ENCODE measurements around the gene PIMREG.

Gene PIMREG

GRCh38 chr17:6408276-6408675 lies 36.0 kb upstream of the PIMREG start:
- H3K79me2 ChIP-seq (ENCODE audit: insufficient read depth, low read length): no peaks in the 10 kb centered on the region
- H3K9me2 ChIP-seq (replicated peaks; ENCODE audit: insufficient read depth, low read length): no peaks in the 10 kb centered on the region
- H3K4me3 ChIP-seq (ENCODE audit: insufficient read depth, low read length, poor library complexity, severe bottlenecking): no peak overlapping the region
- H3K27ac ChIP-seq (ENCODE audit: low read depth, low read length): no peak overlapping the region
- no peaks in the 10 kb centered on the region for H3K9me3 ChIP-seq (ENCODE audit: insufficient read depth, low read length)
- TF ChIP-seq CTCF (IDR thresholded peaks at IDR 0.05; ENCODE audit: insufficient read depth, low read length, poor library complexity, severe bottlenecking) (no peak), EZH2phosphoT487 (conservative IDR thresholded peaks at IDR 0.05; ENCODE audit: low read length) (no peak)
- H3K27me3 ChIP-seq (ENCODE audit: low read length): no peaks in the 10 kb centered on the region
- no peaks in the 10 kb centered on the region for H3F3A ChIP-seq (ENCODE audit: insufficient read depth)
- no peaks in the 10 kb centered on the region for H4K20me1 ChIP-seq (ENCODE audit: low read depth, low read length)
- no peak overlapping the region for H3K4me2 ChIP-seq (ENCODE audit: low read depth, low read length, poor library complexity, severe bottlenecking)
- no peak overlapping the region for H2AFZ ChIP-seq (ENCODE audit: low read depth, low read length, severe bottlenecking)
- no peaks in the 10 kb centered on the region for H3K36me3 ChIP-seq (ENCODE audit: low read length)
- H3K9ac ChIP-seq (ENCODE audit: low read length): no peak overlapping the region

- no peaks in the 10 kb centered on the region for H4K20me1 ChIP-seq (ENCODE audit: low read depth, low read length)
- H3F3A ChIP-seq (ENCODE audit: insufficient read depth): no peaks in the 10 kb centered on the region
- no peak overlapping the region for H3K27ac ChIP-seq (ENCODE audit: low read depth, low read length)
- no peak overlapping the region for H3K4me2 ChIP-seq (ENCODE audit: low read depth, low read length, poor library complexity, severe bottlenecking)
- no peaks in the 10 kb centered on the region for H3K36me3 ChIP-seq (ENCODE audit: low read length)
- no peak overlapping the region for H2AFZ ChIP-seq (ENCODE audit: low read depth, low read length, severe bottlenecking)
- no peaks in the 10 kb centered on the region for H3K27me3 ChIP-seq (ENCODE audit: low read length)
- no peak overlapping the region for H3K4me3 ChIP-seq (ENCODE audit: insufficient read depth, low read length, poor library complexity, severe bottlenecking)
- no peaks in the 10 kb centered on the region for H3K79me2 ChIP-seq (ENCODE audit: insufficient read depth, low read length)
- H3K9ac ChIP-seq (ENCODE audit: low read length): no peak overlapping the region
- no peaks in the 10 kb centered on the region for H3K9me3 ChIP-seq (ENCODE audit: insufficient read depth, low read length)
- TF ChIP-seq CTCF (IDR thresholded peaks at IDR 0.05; ENCODE audit: insufficient read depth, low read length, poor library complexity, severe bottlenecking) (no peak), EZH2phosphoT487 (conservative IDR thresholded peaks at IDR 0.05; ENCODE audit: low read length) (no peak)
- no peaks in the 10 kb centered on the region for H3K9me2 ChIP-seq (replicated peaks; ENCODE audit: insufficient read depth, low read length)
Measured at GRCh38 chr17:6408735-6409134, 35.5 kb upstream of the PIMREG start.

- H3K36me3 ChIP-seq (ENCODE audit: low read length): no peaks in the 10 kb centered on the region
- H4K20me1 ChIP-seq (ENCODE audit: low read depth, low read length): no peaks in the 10 kb centered on the region
- H3F3A ChIP-seq (ENCODE audit: insufficient read depth): no peaks in the 10 kb centered on the region
- H3K9ac ChIP-seq (ENCODE audit: low read length): no peak overlapping the region
- H3K9me2 ChIP-seq (replicated peaks; ENCODE audit: insufficient read depth, low read length): no peaks in the 10 kb centered on the region
- H3K79me2 ChIP-seq (ENCODE audit: insufficient read depth, low read length): no peaks in the 10 kb centered on the region
- no peaks in the 10 kb centered on the region for H3K27me3 ChIP-seq (ENCODE audit: low read length)
- TF ChIP-seq EZH2phosphoT487 (conservative IDR thresholded peaks at IDR 0.05; ENCODE audit: low read length) (no peak), CTCF (IDR thresholded peaks at IDR 0.05; ENCODE audit: insufficient read depth, low read length, poor library complexity, severe bottlenecking) (no peak)
- no peak overlapping the region for H3K27ac ChIP-seq (ENCODE audit: low read depth, low read length)
- no peak overlapping the region for H2AFZ ChIP-seq (ENCODE audit: low read depth, low read length, severe bottlenecking)
- no peak overlapping the region for H3K4me2 ChIP-seq (ENCODE audit: low read depth, low read length, poor library complexity, severe bottlenecking)
- no peak overlapping the region for H3K4me3 ChIP-seq (ENCODE audit: insufficient read depth, low read length, poor library complexity, severe bottlenecking)
- H3K9me3 ChIP-seq (ENCODE audit: insufficient read depth, low read length): no peaks in the 10 kb centered on the region
Measured at GRCh38 chr17:6413065-6413464, 31.2 kb upstream of the PIMREG start.

All from SU-DHL-6 (cell line).